ENCODE data around the gene USP1. TPM values are rescaled to one million over a fixed set of nuclear protein-coding genes. Genes with fewer than 3 reads are reported as not detected.

USP1 gene
- total RNA-seq, 1 experiment from 2014 or later: 64.6 TPM

- Histone ChIP-seq H3K79me1 (ENCODE audit: insufficient read depth, low read depth, low read length, poor library complexity, severe bottlenecking) (no peaks in the 10 kb centered on the region), H3K56ac (ENCODE audit: insufficient read length, low read depth, low read length) (no peak overlapping the region), H3K79me2 (ENCODE audit: insufficient read depth, low read length) (no peaks in the 10 kb centered on the region), H4K20me1 (ENCODE audit: control insufficient read depth, insufficient read depth, insufficient read length) (no peaks in the 10 kb centered on the region), H3K23ac (ENCODE audit: insufficient read length, low read depth, low read length) (no peak overlapping the region), H2BK12ac (ENCODE audit: insufficient read length, low read depth, low read length) (no peak overlapping the region), H2AK5ac (ENCODE audit: insufficient read length, low read length) (no peak overlapping the region), H3K23me2 (ENCODE audit: insufficient read length, low read depth, low read length, poor library complexity, severe bottlenecking) (no peaks in the 10 kb centered on the region), H2BK5ac (ENCODE audit: insufficient read length, low read length) (no peak overlapping the region), H4K91ac (ENCODE audit: insufficient read length, low read depth, low read length) (no peak overlapping the region), H3K9me3 (ENCODE audit: control insufficient read depth, low read depth, low read length) (no peaks in the 10 kb centered on the region), H2BK15ac (ENCODE audit: low read depth, low read length) (no peak overlapping the region), H3K14ac (ENCODE audit: insufficient read depth, low read length) (no peak overlapping the region), H4K5ac (ENCODE audit: insufficient read length, low read depth, low read length) (no peak overlapping the region), H3T11ph (ENCODE audit: low read length) (no peak overlapping the region), H3K18ac (ENCODE audit: insufficient read length, low read depth, low read length) (no peak overlapping the region), H2BK120ac (ENCODE audit: low read depth, low read length, poor library complexity, severe bottlenecking) (no peak overlapping the region), H3K27ac (ENCODE audit: insufficient read length, low read depth, low read length) (no peak overlapping the region), H3K9ac (ENCODE audit: extremely low read depth, insufficient read length, low read length) (no peak overlapping the region), H3K4me1 (ENCODE audit: insufficient read depth, low read length) (no peaks in the 10 kb centered on the region), H2AFZ (ENCODE audit: low read length) (no peak overlapping the region), H2BK20ac (ENCODE audit: low read depth, low read length, poor library complexity, severe bottlenecking) (no peak overlapping the region), H3K4me2 (ENCODE audit: insufficient read depth, insufficient read length, low read length) (no peak overlapping the region), H4K8ac (replicated peaks; ENCODE audit: insufficient read length, low read depth, low read length) (no peak overlapping the region), H3K27me3 (ENCODE audit: insufficient read depth, low read length) (no peaks in the 10 kb centered on the region), H3K4ac (ENCODE audit: low read depth, low read length) (no peak overlapping the region)
- H3K9me3 Mint-ChIP-seq: no peaks in the 10 kb centered on the region
- H3K4me1 Mint-ChIP-seq: peaks cover 10% of the 10 kb centered on the region in 2 experiments
- no peak overlapping the region for H3K4me3 Mint-ChIP-seq
- TF ChIP-seq CTCF (conservative IDR thresholded peaks at IDR 0.05): no peak
- peaks cover 0 to 4% (median 0%) of the 10 kb centered on the region in 3 experiments; a peak in 2 of 7 replicates for H3K36me3 Mint-ChIP-seq (ENCODE audit: insufficient read depth in 1 of 3, low read depth in 3 of 3)
- no peak for DNase-seq
- H3K27me3 Mint-ChIP-seq (ENCODE audit: low read depth): no peaks in the 10 kb centered on the region
- H3K27ac Mint-ChIP-seq: peak overlapping the region in 1 of 3 experiments; percentile 50; a peak in 1 of 7 replicates
- no CpG with 5 or more reads among the region's 3 CpGs for WGBS (ENCODE audit: extremely low coverage, insufficient read length, low lambda C conversion rate)
These were observed 44.8 kb downstream of the USP1 start for GRCh38 chr1:62481681-62482080.

Measured in H9 (cell line).